ENCODE results near the gene RAB15.

DNA sequence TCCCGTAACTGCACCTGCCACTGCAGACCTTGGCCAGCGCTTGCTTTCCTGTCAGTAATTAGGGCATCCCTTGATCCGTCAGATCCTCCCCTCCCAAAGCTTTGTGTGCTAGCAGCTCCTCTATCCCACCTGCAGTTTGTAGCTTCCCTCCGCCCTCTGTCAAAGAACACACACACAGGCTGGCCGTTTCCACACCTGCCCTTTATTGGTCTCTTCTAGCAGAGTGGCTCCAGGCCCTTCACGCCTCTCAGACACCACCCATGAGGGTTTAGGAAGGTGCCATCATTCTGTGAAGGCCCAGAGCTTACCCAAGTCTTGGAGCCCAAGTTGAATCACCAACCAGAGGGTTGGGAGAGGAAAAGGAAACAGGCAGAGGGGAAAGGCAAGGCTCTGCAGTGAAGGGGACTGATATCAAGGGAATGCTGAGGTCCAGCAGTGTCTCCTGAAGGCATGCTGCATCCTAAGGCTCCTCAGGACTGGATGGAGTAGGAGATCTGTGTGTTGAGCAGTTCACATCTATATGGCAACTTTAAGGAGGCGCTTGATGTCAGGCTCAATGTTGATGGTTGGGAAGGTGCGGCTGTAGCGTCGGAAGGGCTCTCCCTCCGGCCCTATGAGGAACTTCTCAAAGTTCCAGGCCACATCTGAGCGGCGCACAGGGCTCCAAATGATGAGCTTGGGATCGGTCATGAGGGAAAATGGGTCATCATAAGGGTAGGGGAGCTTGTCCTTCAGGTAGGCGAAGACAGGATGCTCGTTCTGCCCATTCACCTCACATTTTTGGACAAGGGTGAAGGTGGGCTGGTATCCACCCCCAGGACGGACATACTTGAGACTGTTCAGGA lies 32.9 kb downstream of the RAB15 start:
- TF ChIP-seq, protein P1, sequence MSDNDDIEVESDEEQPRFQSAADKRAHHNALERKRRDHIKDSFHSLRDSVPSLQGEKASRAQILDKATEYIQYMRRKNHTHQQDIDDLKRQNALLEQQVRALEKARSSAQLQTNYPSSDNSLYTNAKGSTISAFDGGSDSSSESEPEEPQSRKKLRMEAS (IDR thresholded peaks at IDR 0.05) = no peak
- TF ChIP-seq TEAD4 (IDR thresholded peaks at IDR 0.05) = no peak

Measured in Ishikawa (cell line).